GM23338 (cell line): ENCODE results near the gene UBE2C. TPM values are rescaled to one million over a fixed set of nuclear protein-coding genes. Genes with fewer than 3 reads are reported as not detected.
A peak's percentile ranks its signal among the peaks of the same experiment; 100 is the strongest.

Source experiments
- ATAC-seq: fragments of 200-7000 bp; cut with Tn5 transposase; 3 replicates; pipeline ENCODE4 v1.9.1; 2020
- DNase-seq: peaks from one replicate; pipeline ENCODE4 v3.0.0-alpha.2; 2015; ENCODE audit warnings: low spot score
- H2AFZ ChIP-seq: fragments of 200-600 bp; sonication (generic); 2 replicates; pipeline ENCODE4 v1.8.0; 2016; ENCODE audit warnings: antibody characterized with exemption, mild to moderate bottlenecking, moderate library complexity
- H3F3A ChIP-seq: fragments of 200-600 bp; sonication (generic); replicated peaks from 2 replicates; pipeline ENCODE4 v1.8.0; 2017; ENCODE audit warnings: antibody characterized with exemption, mixed run types, low read depth
- H3K27ac ChIP-seq: fragments of 200-600 bp; sonication (generic); 2 replicates; pipeline ENCODE4 v1.6.1; 2016; ENCODE audit warnings: low read depth
- H3K27me3 ChIP-seq: fragments of 200-600 bp; sonication (generic); 2 replicates; pipeline ENCODE4 v1.8.0; 2016; ENCODE audit warnings: mild to moderate bottlenecking, mixed run types, moderate library complexity; ENCODE audit not compliant: insufficient read depth
- H3K36me3 ChIP-seq: fragments of 200-600 bp; sonication (generic); 2 replicates; pipeline ENCODE4 v1.8.0; 2016; ENCODE audit warnings: mild to moderate bottlenecking; ENCODE audit not compliant: insufficient read depth
- H3K4me1 ChIP-seq: fragments of 200-600 bp; sonication (generic); 2 replicates; pipeline ENCODE4 v1.8.0; 2016; ENCODE audit warnings: mild to moderate bottlenecking, moderate library complexity; ENCODE audit not compliant: insufficient read depth
- H3K4me2 ChIP-seq: fragments of 200-600 bp; sonication (generic); 2 replicates; pipeline ENCODE4 v1.7.1; 2017; ENCODE audit warnings: mixed run types
- H3K4me3 ChIP-seq: fragments of 200-600 bp; sonication (generic); 2 replicates; pipeline ENCODE4 v1.6.1; 2016; ENCODE audit warnings: mixed run types
- H3K79me2 ChIP-seq: fragments of 200-600 bp; sonication (generic); replicated peaks from 2 replicates; pipeline ENCODE4 v1.8.0; 2017; ENCODE audit warnings: mild to moderate bottlenecking; ENCODE audit not compliant: insufficient read depth
- H3K9me2 ChIP-seq: fragments of 200-600 bp; sonication (generic); 2 replicates; pipeline ENCODE4 v1.8.0; 2017; ENCODE audit not compliant: insufficient read depth
- H4K20me1 ChIP-seq: fragments of 200-600 bp; sonication (generic); replicated peaks from 2 replicates; pipeline ENCODE4 v1.8.0; 2017; ENCODE audit warnings: mild to moderate bottlenecking; ENCODE audit not compliant: insufficient read depth
- H3K27ac Mint-ChIP-seq: 2 replicates; pipeline ENCODE4 v1.8.0; 2020; ENCODE audit warnings: inconsistent platforms, mild to moderate bottlenecking, moderate library complexity, mixed read lengths
- H3K27me3 Mint-ChIP-seq: 3 replicates; pipeline ENCODE4 v1.8.0; 2022; ENCODE audit warnings: low read depth, mild to moderate bottlenecking, moderate library complexity, mixed read lengths, inconsistent platforms; ENCODE audit not compliant: insufficient read depth, poor library complexity
- H3K36me3 Mint-ChIP-seq: 3 replicates; pipeline ENCODE4 v1.8.0; 2021; ENCODE audit warnings: low read depth, mild to moderate bottlenecking, inconsistent platforms, moderate library complexity, mixed read lengths
- H3K4me1 Mint-ChIP-seq: 3 replicates; pipeline ENCODE4 v1.8.0; 2020; ENCODE audit warnings: mild to moderate bottlenecking, inconsistent platforms, mixed read lengths
- H3K4me3 Mint-ChIP-seq: 3 replicates; pipeline ENCODE4 v1.8.0; 2021; ENCODE audit warnings: moderate library complexity, mild to moderate bottlenecking, inconsistent platforms, mixed read lengths
- H3K9me3 Mint-ChIP-seq: 3 replicates; pipeline ENCODE4 v1.8.0; 2020; ENCODE audit warnings: moderate library complexity, mild to moderate bottlenecking, inconsistent platforms, mixed read lengths
- CREB1 ChIP-seq: fragments of 250-450 bp; sonication (Bioruptor Pico); IDR thresholded peaks from 2 replicates; pipeline ENCODE4 v1.5.0; 2020; ENCODE audit warnings: low read depth, mild to moderate bottlenecking, moderate library complexity
- CTCF ChIP-seq, 2 experiments: fragments of 200-600 bp in 1 of 2; sonication (generic) in 1 of 2; conservative IDR thresholded peaks; 2 replicates each; pipeline versions ENCODE4 v1.5.1 to v1.6.1; 2016 to 2017; ENCODE audit warnings: antibody characterized with exemption in 2 of 2, low read depth in 2 of 2, mild to moderate bottlenecking in 2 of 2, moderate library complexity in 1 of 2
- EZH2phosphoT487 ChIP-seq: fragments of 200-600 bp; sonication (generic); IDR thresholded peaks from one replicate; pipeline ENCODE4 v1.8.1; 2018; ENCODE audit warnings: antibody characterized with exemption; ENCODE audit not compliant: unreplicated experiment
- JUNB ChIP-seq: IDR thresholded peaks from one replicate; pipeline ENCODE4 v1.6.1; 2016; ENCODE audit warnings: antibody characterized with exemption; ENCODE audit not compliant: unreplicated experiment
- NANOG ChIP-seq: IDR thresholded peaks from 2 replicates; pipeline ENCODE4 v1.6.1; 2016; ENCODE audit warnings: antibody characterized with exemption, borderline replicate concordance
- POLR2AphosphoS5 ChIP-seq: IDR thresholded peaks from 2 replicates; pipeline ENCODE4 v1.6.1; 2016; ENCODE audit warnings: antibody characterized with exemption, low read depth
- REST ChIP-seq: IDR thresholded peaks from one replicate; pipeline ENCODE4 v1.6.1; 2018; ENCODE audit warnings: antibody characterized with exemption; ENCODE audit not compliant: unreplicated experiment
- STAT1 ChIP-seq: IDR thresholded peaks from one replicate; pipeline ENCODE4 v1.6.1; 2016; ENCODE audit warnings: antibody characterized with exemption; ENCODE audit not compliant: unreplicated experiment
- ZNF331 ChIP-seq: fragments of 250-450 bp; sonication (Bioruptor Pico); IDR thresholded peaks from 2 replicates; pipeline ENCODE4 v1.5.0; 2020; ENCODE audit warnings: low read depth, mild to moderate bottlenecking, moderate library complexity
- polyA plus RNA-seq: library from polyadenylated mRNA; unstranded; fragments of >200 nt; fragmentation: Nextera tagmentation; extraction: Ambion mirVana; gene quantifications from 2 replicates; pipeline ENCODE4 v1.2.1, GENCODE V29; 2016
- total RNA-seq: library from RNA; depleted of rRNA; stranded (reverse); fragments of >200 nt; shearing (Covaris generic); gene quantifications from 2 replicates; pipeline ENCODE4 v1.2.3, GENCODE V29; 2014

The UBE2C gene
- total and polyA plus RNA-seq, 2 experiments from 2014 or later = 247 to 698 TPM

GRCh38 chr20:45774945-45775344 lies 37.5 kb upstream of the UBE2C start (continued):
- TF ChIP-seq CTCF (conservative IDR thresholded peaks at IDR 0.05; ENCODE audit: low read depth in 2 of 2) = no peak
- no peak for TF ChIP-seq STAT1
- TF ChIP-seq ZNF331 (CRISPR knock-in tag) = no peak
- no peak for TF ChIP-seq EZH2phosphoT487
- TF ChIP-seq REST = no peak

GRCh38 chr20:45775411-45775810 lies 37.0 kb upstream of the UBE2C start:
- no peaks in the 10 kb centered on the region for H3F3A ChIP-seq
- H3K9me2 ChIP-seq = no peaks in the 10 kb centered on the region; the same call in 1 of the 2 replicates
- H2AFZ ChIP-seq = no peak overlapping the region
- DNase-seq (no peak), ATAC-seq (no peak)
- no peak overlapping the region for H3K4me2 ChIP-seq
- no peaks in the 10 kb centered on the region for H3K4me1 ChIP-seq
- no peaks in the 10 kb centered on the region for H3K79me2 ChIP-seq
- H3K27ac Mint-ChIP-seq = no peak overlapping the region; the same call in 1 of the 2 replicates
- H3K27me3 ChIP-seq = no peaks in the 10 kb centered on the region
- no peaks in the 10 kb centered on the region for H4K20me1 ChIP-seq
- peaks cover 11% of the 10 kb centered on the region for H3K4me1 Mint-ChIP-seq
- no peaks in the 10 kb centered on the region; the same call in 2 of the 3 replicates for H3K36me3 Mint-ChIP-seq
- TF ChIP-seq POLR2AphosphoS5 (no peak), NANOG (no peak), STAT1 (no peak), CREB1 (CRISPR knock-in tag) (no peak), JUNB (no peak)
- H3K4me3 ChIP-seq = no peak overlapping the region
- no peak overlapping the region for H3K27ac ChIP-seq
- no peaks in the 10 kb centered on the region; the same call in 2 of the 3 replicates for H3K9me3 Mint-ChIP-seq
- H3K4me3 Mint-ChIP-seq = no peak overlapping the region
- H3K27me3 Mint-ChIP-seq = peaks cover 9% of the 10 kb centered on the region
- no peaks in the 10 kb centered on the region for H3K36me3 ChIP-seq

- Mint-ChIP-seq H3K4me1 (peaks cover 2% of the 10 kb centered on the region; the same call in 1 of the 3 replicates), H3K9me3 (no peaks in the 10 kb centered on the region; the same call in 2 of the 3 replicates), H3K27me3 (peaks cover 4% of the 10 kb centered on the region), H3K4me3 (no peak overlapping the region), H3K36me3 (no peaks in the 10 kb centered on the region; the same call in 2 of the 3 replicates), H3K27ac (no peak overlapping the region)
- Histone ChIP-seq H3K27me3 (no peaks in the 10 kb centered on the region), H2AFZ (peak overlapping the region; percentile 90; the same call in 1 of the 2 replicates), H3K4me1 (no peaks in the 10 kb centered on the region), H3K79me2 (no peaks in the 10 kb centered on the region), H4K20me1 (no peaks in the 10 kb centered on the region), H3K4me3 (no peak overlapping the region), H3K27ac (no peak overlapping the region), H3K36me3 (no peaks in the 10 kb centered on the region), H3F3A (no peaks in the 10 kb centered on the region), H3K4me2 (no peak overlapping the region), H3K9me2 (no peaks in the 10 kb centered on the region; the same call in 1 of the 2 replicates)
- ATAC-seq (no peak), DNase-seq (no peak)
- TF ChIP-seq EZH2phosphoT487 = no peak
Observed at GRCh38 chr20:45776931-45777330, 35.5 kb upstream of the UBE2C start.
